ENCODE results near the gene KREMEN1.

The KREMEN1 gene

GRCh38 chr22:29128891-29129807 lies 56.3 kb downstream of the KREMEN1 start:
- no peak for DNase-seq (ENCODE audit: low read depth in 2 of 2)

- DNase-seq (ENCODE audit: low read depth in 2 of 2) = no peak
These were observed 56.9 kb downstream of the KREMEN1 start for GRCh38 chr22:29129808-29130140.

- DNase-seq (ENCODE audit: low read depth in 2 of 2) = no peak
These were observed 57.6 kb downstream of the KREMEN1 start for GRCh38 chr22:29130476-29130875.

DNA sequence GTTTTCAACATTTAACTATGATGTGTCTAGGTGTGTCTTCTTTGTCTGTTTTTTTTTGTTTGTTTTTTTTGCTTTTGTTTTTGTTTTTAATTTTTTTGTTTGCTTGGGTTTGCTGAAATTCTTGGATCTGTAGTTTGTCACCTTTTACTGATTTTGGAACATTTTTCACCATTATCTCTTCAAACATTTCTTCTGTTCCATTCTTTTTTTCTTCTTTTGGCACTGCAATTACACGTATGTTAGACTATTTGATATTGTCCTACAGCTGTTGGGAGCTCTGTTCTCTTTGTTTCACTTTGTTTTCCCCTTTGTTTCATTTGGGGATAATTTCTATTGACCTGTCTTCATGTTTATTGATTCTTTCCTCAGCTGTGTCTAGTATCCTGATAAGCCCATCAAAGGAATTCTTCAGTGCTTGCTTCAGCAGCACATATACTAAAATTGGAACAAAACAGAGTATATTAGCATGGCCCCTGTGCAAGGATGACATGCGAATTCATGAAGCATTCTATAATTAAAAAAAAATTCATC lies 60.8 kb downstream of the KREMEN1 start:
- DNase-seq (ENCODE audit: low read depth in 2 of 2) = no peak

DNA sequence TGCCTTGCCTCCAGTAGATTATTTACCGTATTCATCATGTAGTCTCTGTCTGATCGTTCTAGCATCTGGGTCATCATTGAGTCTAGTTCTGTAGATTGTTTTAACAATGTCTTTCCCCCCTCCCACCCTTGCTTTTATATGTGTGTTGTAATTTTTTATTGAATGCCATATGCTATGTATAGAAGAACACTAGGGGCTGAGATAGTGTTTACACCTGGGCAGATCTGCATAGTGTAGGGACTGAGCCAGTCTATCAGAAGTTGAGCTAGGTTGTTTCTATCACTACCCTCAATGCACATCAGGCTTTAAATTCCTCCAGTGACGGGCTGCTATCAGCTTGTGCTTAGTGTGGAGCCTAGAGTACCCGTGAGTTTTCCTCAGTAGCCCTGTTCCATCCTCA lies 61.6 kb downstream of the KREMEN1 start:
- DNase-seq (ENCODE audit: low read depth in 2 of 2) = no peak

DNA sequence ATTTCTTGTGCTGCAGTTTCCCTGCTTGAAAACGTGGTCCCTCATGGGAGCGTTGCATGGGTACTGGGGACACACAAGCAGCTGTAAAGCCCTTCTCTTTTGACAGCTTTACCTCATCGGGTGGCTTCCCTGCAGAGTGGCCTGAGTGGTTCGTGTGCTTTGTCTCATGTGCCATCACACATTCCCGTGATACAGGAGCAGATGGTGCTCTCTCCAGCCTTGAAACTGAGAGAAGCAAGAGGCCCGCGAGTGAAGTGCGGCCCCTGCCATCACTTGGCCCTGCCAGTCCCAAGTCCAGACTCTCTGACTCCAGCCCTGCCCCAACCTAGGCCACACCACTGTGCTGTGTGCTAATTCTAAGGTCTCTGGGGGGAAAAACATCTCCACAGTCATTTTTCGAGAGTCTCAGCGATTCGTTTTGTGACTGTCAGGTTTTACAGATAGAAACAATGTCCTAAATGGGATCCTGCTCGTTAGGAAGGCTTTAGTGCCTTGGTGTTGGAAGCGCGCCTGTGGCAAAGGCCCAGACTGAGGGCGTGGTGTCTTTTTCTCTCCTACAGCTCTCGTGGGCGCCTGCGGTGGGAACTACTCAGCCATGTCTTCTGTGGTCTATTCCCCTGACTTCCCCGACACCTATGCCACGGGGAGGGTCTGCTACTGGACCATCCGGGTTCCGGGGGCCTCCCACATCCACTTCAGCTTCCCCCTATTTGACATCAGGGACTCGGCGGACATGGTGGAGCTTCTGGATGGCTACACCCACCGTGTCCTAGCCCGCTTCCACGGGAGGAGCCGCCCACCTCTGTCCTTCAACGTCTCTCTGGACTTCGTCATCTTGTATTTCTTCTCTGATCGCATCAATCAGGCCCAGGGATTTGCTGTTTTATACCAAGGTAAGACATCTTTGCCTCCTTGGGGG lies 64.2 kb downstream of the KREMEN1 start:
- no peak for DNase-seq (ENCODE audit: low read depth in 2 of 2)

GRCh38 chr22:29138556-29139305 lies 65.9 kb downstream of the KREMEN1 start:
- no peak for DNase-seq (ENCODE audit: low read depth in 2 of 2)

- no peak for DNase-seq (ENCODE audit: low read depth in 2 of 2)
These were observed 67.3 kb downstream of the KREMEN1 start for GRCh38 chr22:29139965-29140782.

DNA sequence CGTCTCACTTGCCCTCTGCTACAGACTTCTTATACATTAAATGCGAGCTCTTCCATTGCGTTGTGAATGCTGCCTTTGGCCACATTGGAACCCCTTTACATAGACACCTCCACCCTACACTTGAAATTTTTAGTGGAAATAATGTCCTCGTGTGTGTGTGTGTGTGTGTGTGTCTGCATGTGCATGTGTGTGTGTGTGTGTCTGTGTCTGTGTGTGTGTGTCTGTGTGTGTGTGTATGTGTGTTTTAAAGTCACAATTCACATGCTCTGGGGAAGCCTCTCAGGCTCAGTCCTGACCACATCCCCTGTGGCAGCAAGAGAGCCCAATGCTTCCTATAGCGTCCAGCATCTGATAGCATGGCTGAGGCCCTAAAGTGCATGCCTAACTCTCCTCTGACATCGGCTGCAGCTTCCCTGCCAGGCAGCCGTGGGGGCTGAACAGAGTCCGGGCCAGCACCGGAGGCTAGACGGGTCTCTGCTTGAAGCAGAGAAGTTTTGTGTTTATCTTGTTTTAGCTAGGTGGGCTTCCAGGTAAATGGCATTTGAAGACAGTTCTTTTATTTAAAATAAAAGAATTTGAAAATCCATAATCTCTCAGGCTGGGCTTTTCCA lies 68.3 kb downstream of the KREMEN1 start:
- no peak for DNase-seq (ENCODE audit: low read depth in 2 of 2)

GRCh38 chr22:29142116-29142515 lies 69.3 kb downstream of the KREMEN1 start:
- no peak for DNase-seq (ENCODE audit: low read depth in 2 of 2)

- no peak for DNase-seq (ENCODE audit: low read depth in 2 of 2)
These were observed 71.3 kb downstream of the KREMEN1 start for GRCh38 chr22:29143941-29144785.

- no peak for DNase-seq (ENCODE audit: low read depth in 2 of 2)
These were observed 71.9 kb downstream of the KREMEN1 start for GRCh38 chr22:29144786-29145160.

- no peak for DNase-seq (ENCODE audit: low read depth in 2 of 2)
These were observed 72.7 kb downstream of the KREMEN1 start for GRCh38 chr22:29145321-29146072.

DNA sequence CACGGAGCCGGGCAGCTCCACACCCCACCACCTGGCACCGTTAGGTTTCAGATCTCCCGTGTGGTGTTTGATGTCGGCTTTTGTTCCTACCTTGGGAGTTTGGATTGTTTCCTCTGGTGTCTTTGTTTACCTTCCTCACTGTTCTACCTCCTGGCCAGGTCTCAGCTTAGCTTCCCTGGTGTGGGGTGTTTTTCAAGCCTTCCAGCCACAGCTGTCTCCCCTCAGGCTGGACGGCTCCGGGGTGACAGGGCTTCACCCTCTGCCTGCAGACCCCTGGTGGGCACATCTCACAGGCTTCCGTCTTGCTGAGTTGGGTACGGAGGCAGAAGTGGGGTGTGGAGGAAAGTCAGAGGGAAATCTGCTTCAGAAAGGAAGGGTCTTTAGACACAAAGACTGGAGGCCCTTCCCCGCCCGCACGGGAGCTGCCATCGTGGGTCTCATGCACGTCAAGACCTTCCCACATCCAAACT lies 73.3 kb downstream of the KREMEN1 start:
- no peak for DNase-seq (ENCODE audit: low read depth in 2 of 2)

DNA sequence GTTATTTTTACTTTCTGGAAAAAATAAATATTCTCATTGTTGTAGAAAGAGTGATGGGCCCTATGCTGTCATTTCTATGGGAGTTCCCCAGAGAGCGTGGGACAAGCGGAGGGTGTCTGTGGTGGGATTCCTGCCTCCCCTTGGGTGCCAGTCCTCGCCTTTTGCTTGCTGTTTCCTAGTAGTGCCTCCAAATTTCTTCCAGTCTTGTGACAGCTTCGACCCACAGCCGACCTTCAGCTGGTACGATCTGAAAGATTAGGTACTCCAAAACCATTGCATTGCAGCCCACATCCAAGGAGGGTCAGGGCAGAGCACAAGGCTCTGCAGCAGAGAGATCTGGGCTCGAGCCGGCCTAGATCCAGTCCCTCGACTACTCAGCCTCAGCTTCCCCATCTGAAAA lies 73.9 kb downstream of the KREMEN1 start:
- no peak for DNase-seq (ENCODE audit: low read depth in 2 of 2)

- no peak for DNase-seq (ENCODE audit: low read depth in 2 of 2)
These were observed 74.6 kb downstream of the KREMEN1 start for GRCh38 chr22:29147331-29147899.

DNA sequence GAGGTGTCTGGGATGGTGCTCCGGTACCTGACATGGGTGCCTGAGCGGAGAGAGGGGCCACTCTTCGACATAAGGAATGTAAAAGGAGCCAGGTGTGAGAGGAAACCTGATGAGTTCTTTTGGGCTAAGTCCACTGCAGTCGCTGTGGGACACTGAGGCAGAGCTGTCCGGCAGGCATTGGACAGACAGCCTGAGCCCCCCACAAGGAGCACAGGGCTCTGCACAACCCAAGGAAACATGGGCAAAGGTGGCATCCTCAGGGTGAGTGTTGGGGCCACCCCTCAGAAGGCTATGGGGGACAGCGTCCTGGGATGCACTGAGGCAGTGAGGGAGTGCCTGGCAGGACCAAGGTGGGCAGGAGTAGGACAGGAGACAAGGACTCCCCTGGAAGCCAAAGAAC lies 75.2 kb downstream of the KREMEN1 start:
- DNase-seq (ENCODE audit: low read depth in 2 of 2) = no peak

- no peak for DNase-seq (ENCODE audit: low read depth in 2 of 2)
These were observed 76.0 kb downstream of the KREMEN1 start for GRCh38 chr22:29148826-29149225.
